HG03175 (cell line): ENCODE measurements around the gene JAM3.
"Not testable (repeated sequence)": the region's sequence is repeated elsewhere in the genome, so short reads cannot be mapped to it uniquely, and the experiment has no call there.

Experiments used
- ATAC-seq: cut with Tn5 transposase; IDR thresholded peaks from one replicate; pipeline ENCODE4 v1.9.1; 2021; ENCODE audit warnings: mild to moderate bottlenecking, moderate library complexity; ENCODE audit not compliant: unreplicated experiment

JAM3 gene

GRCh38 chr11:134098566-134099184 is 29.8 kb downstream of the JAM3 start:
- no peak for ATAC-seq

- no peak for ATAC-seq
Observed at GRCh38 chr11:134100171-134100570, 31.3 kb downstream of the JAM3 start.

GRCh38 chr11:134101282-134101681 is 32.4 kb downstream of the JAM3 start:
- ATAC-seq, result no peak

GRCh38 chr11:134110252-134110815 is 41.5 kb downstream of the JAM3 start:
- no peak for ATAC-seq

GRCh38 chr11:134113787-134114186 is 44.9 kb downstream of the JAM3 start:
- not testable (repeated sequence) for ATAC-seq

- no peak for ATAC-seq
Observed at GRCh38 chr11:134116210-134116609, 47.3 kb downstream of the JAM3 start.

GRCh38 chr11:134118006-134118405 is 49.1 kb downstream of the JAM3 start:
- ATAC-seq, result no peak

GRCh38 chr11:134119094-134119493 is 50.2 kb downstream of the JAM3 start:
- ATAC-seq, result no peak

GRCh38 chr11:134120143-134120850 is 51.4 kb downstream of the JAM3 start:
- no peak for ATAC-seq

GRCh38 chr11:134120921-134121526 is 52.2 kb downstream of the JAM3 start:
- no peak for ATAC-seq

- ATAC-seq, result no peak
Observed at GRCh38 chr11:134124660-134125451, 56.0 kb downstream of the JAM3 start.

GRCh38 chr11:134125507-134125906 is 56.6 kb downstream of the JAM3 start:
- no peak for ATAC-seq

GRCh38 chr11:134126217-134126822 is 57.4 kb downstream of the JAM3 start:
- ATAC-seq, result no peak

GRCh38 chr11:134131628-134132244 is 62.9 kb downstream of the JAM3 start:
- no peak for ATAC-seq

GRCh38 chr11:134132808-134133207 is 63.9 kb downstream of the JAM3 start:
- ATAC-seq, result no peak

- ATAC-seq, result no peak
Observed at GRCh38 chr11:134134167-134134566, 65.3 kb downstream of the JAM3 start.

GRCh38 chr11:134138376-134138775 is 69.5 kb downstream of the JAM3 start:
- ATAC-seq, result no peak

- ATAC-seq, result no peak
Observed at GRCh38 chr11:134139303-134139872, 70.5 kb downstream of the JAM3 start.

GRCh38 chr11:134139873-134140331 is 71.0 kb downstream of the JAM3 start:
- peak; percentile 87 for ATAC-seq
